Measurements from ENCODE around the gene EPHB1. TPM values are rescaled to one million over a fixed set of nuclear protein-coding genes. Genes with fewer than 3 reads are reported as not detected.

The EPHB1 gene
- total and polyA plus RNA-seq, 2 of the 13 experiments (the other 11 are each of a cell fraction or from before 2014, with no cell fraction given) = 0.07 to 0.21 TPM

DNA sequence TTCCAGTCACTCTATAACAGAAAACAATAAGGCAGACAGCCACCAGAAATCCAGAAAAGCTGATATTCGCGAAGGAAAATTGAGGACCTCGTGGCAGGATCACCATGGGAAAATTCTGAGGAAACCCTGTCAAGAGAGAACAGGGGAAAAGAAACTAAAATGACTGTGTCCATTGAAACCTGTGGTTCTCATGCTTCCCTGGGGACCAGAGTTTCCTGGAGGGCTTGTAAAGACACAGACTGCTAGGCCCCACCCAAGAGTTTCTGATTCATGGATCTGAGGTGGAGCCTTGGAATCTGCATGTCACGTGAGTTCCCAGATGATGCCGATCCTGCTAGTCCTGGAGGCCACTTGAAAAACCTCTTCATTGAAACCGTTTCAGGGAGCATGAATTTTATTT is 420.5 kb downstream of the EPHB1 start:
- in situ Hi-C loops (cut with HindIII; ENCODE audit: extremely low pct_ligation_motif_present, low pct_unique_long_range_greater_than_20kb) = no loop called here
- Histone ChIP-seq H3K4me2 (ENCODE audit: low read depth, low read length) (no peak overlapping the region), H2AFZ (ENCODE audit: low read length) (no peak overlapping the region), H3K9me3 (ENCODE audit: low read length) (no peaks in the 10 kb centered on the region), H3K79me2 (ENCODE audit: insufficient read depth, low read length) (no peaks in the 10 kb centered on the region), H3K27ac (ENCODE audit: extremely low read length, insufficient read depth, low read length) (no peak overlapping the region), H3K36me3 (replicated peaks in 1 of 2; ENCODE audit: control insufficient read depth in 1 of 2, insufficient read depth in 2 of 2, low read length in 2 of 2) (no peaks in the 10 kb centered on the region), H3K4me3 (replicated peaks in 1 of 3; ENCODE audit: insufficient read depth in 1 of 3, low read depth in 2 of 3, low read length in 3 of 3) (no peak overlapping the region), H3K27me3 (ENCODE audit: control insufficient read depth in 1 of 2, insufficient read depth in 2 of 2, low read length in 2 of 2) (no peaks in the 10 kb centered on the region; a peak in 1 of 5 replicates), H3K4me1 (ENCODE audit: insufficient read depth, low read length) (no peaks in the 10 kb centered on the region), H3K9ac (ENCODE audit: insufficient read depth, low read depth, low read length) (no peak overlapping the region), H4K20me1 (ENCODE audit: insufficient read depth, low read length) (no peaks in the 10 kb centered on the region)
- intact Hi-C loops (cut with micrococcal nuclease; ENCODE audit: unreplicated experiment) = no loop called here
- no peak for ATAC-seq
- WGBS (ENCODE audit: low lambda C conversion rate) = 44% methylated on average over 6 of the region's 6 CpGs
- DNase-seq (ENCODE audit: low spot score) = no peak
- ChIA-PET POLR2A (no interaction called here), CTCF (ENCODE audit: low intra/inter-chr PET ratio, low total read pairs) (no interaction called here)
- BruUV-seq (replicated peaks) = no TSS peak
- no peak for FAIRE-seq
- TF ChIP-seq JDP2 (CRISPR knock-in tag; IDR thresholded peaks at IDR 0.05; ENCODE audit: borderline replicate concordance) (no peak), KLF16 (CRISPR knock-in tag; IDR thresholded peaks at IDR 0.05) (no peak), ZNF598 (CRISPR knock-in tag; IDR thresholded peaks at IDR 0.05; ENCODE audit: borderline replicate concordance) (no peak), ZBTB1 (CRISPR knock-in tag; IDR thresholded peaks at IDR 0.05; ENCODE audit: borderline replicate concordance) (no peak), PHB2 (IDR thresholded peaks at IDR 0.05; ENCODE audit: partially characterized antibody) (no peak), U2AF1 (optimal IDR thresholded peaks at IDR 0.05; ENCODE audit: low read depth, low read length) (no peak), SP140L (CRISPR knock-in tag; IDR thresholded peaks at IDR 0.05; ENCODE audit: borderline replicate concordance) (no peak), NONO (IDR thresholded peaks at IDR 0.05) (no peak), NONO (CRISPR knock-in tag; conservative IDR thresholded peaks at IDR 0.05) (no peak), ZNF780A (CRISPR knock-in tag; IDR thresholded peaks at IDR 0.05) (no peak)
- TF ChIP-seq, protein P1, sequence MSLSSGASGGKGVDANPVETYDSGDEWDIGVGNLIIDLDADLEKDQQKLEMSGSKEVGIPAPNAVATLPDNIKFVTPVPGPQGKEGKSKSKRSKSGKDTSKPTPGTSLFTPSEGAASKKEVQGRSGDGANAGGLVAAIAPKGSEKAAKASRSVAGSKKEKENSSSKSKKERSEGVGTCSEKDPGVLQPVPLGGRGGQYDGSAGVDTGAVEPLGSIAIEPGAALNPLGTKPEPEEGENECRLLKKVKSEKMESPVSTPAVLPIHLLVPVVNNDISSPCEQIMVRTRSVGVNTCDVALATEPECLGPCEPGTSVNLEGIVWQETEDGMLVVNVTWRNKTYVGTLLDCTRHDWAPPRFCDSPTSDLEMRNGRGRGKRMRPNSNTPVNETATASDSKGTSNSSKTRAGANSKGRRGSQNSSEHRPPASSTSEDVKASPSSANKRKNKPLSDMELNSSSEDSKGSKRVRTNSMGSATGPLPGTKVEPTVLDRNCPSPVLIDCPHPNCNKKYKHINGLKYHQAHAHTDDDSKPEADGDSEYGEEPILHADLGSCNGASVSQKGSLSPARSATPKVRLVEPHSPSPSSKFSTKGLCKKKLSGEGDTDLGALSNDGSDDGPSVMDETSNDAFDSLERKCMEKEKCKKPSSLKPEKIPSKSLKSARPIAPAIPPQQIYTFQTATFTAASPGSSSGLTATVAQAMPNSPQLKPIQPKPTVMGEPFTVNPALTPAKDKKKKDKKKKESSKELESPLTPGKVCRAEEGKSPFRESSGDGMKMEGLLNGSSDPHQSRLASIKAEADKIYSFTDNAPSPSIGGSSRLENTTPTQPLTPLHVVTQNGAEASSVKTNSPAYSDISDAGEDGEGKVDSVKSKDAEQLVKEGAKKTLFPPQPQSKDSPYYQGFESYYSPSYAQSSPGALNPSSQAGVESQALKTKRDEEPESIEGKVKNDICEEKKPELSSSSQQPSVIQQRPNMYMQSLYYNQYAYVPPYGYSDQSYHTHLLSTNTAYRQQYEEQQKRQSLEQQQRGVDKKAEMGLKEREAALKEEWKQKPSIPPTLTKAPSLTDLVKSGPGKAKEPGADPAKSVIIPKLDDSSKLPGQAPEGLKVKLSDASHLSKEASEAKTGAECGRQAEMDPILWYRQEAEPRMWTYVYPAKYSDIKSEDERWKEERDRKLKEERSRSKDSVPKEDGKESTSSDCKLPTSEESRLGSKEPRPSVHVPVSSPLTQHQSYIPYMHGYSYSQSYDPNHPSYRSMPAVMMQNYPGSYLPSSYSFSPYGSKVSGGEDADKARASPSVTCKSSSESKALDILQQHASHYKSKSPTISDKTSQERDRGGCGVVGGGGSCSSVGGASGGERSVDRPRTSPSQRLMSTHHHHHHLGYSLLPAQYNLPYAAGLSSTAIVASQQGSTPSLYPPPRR (CRISPR knock-in tag; IDR thresholded peaks at IDR 0.05; ENCODE audit: borderline replicate concordance) = no peak
- TF ChIP-seq, protein P2, sequence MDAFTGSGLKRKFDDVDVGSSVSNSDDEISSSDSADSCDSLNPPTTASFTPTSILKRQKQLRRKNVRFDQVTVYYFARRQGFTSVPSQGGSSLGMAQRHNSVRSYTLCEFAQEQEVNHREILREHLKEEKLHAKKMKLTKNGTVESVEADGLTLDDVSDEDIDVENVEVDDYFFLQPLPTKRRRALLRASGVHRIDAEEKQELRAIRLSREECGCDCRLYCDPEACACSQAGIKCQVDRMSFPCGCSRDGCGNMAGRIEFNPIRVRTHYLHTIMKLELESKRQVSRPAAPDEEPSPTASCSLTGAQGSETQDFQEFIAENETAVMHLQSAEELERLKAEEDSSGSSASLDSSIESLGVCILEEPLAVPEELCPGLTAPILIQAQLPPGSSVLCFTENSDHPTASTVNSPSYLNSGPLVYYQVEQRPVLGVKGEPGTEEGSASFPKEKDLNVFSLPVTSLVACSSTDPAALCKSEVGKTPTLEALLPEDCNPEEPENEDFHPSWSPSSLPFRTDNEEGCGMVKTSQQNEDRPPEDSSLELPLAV (CRISPR knock-in tag; conservative IDR thresholded peaks at IDR 0.05; ENCODE audit: low read depth) = no peak
- TF ChIP-seq, protein P3, sequence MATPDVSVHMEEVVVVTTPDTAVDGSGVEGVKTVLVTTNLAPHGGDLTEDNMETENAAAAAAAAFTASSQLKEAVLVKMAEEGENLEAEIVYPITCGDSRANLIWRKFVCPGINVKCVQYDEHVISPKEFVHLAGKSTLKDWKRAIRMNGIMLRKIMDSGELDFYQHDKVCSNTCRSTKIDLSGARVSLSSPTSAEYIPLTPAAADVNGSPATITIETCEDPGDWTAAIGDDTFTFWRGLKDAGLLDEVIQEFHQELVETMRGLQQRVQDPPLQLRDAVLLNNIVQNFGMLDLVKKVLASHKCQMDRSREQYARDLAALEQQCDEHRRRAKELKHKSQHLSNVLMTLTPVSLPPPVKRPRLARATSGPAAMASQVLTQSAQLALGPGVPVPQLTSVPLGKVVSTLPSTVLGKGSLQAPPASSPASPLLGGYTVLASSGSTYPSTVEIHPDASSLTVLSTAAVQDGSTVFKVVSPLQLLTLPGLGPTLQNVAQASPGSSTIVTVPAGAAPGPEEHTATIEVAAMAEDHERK (CRISPR knock-in tag; IDR thresholded peaks at IDR 0.05; ENCODE audit: low read depth) = no peak
- TF ChIP-seq, protein P4, sequence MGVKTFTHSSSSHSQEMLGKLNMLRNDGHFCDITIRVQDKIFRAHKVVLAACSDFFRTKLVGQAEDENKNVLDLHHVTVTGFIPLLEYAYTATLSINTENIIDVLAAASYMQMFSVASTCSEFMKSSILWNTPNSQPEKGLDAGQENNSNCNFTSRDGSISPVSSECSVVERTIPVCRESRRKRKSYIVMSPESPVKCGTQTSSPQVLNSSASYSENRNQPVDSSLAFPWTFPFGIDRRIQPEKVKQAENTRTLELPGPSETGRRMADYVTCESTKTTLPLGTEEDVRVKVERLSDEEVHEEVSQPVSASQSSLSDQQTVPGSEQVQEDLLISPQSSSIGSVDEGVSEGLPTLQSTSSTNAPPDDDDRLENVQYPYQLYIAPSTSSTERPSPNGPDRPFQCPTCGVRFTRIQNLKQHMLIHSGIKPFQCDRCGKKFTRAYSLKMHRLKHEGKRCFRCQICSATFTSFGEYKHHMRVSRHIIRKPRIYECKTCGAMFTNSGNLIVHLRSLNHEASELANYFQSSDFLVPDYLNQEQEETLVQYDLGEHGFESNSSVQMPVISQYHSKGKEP (CRISPR knock-in tag; IDR thresholded peaks at IDR 0.05) = no peak
